Neural cell (in vitro differentiated cells): ENCODE results near the gene GBP5. TPM values are rescaled to one million over a fixed set of nuclear protein-coding genes. Genes with fewer than 3 reads are reported as not detected.

ENCODE experiments used
- H2AFZ ChIP-seq: fragments of 200-600, 300-800 bp; sonication (generic), shearing (Covaris generic); 2 replicates; pipeline ENCODE4 v1.6.0; 2014; ENCODE audit warnings: low read depth, mild to moderate bottlenecking, antibody characterized with exemption, low read length, moderate library complexity
- H3F3A ChIP-seq: fragments of 200-600 bp; shearing (Covaris generic); 2 replicates; pipeline ENCODE4 v1.6.1; 2016; ENCODE audit warnings: mild to moderate bottlenecking, moderate library complexity, mixed read lengths, antibody characterized with exemption, low read length; ENCODE audit not compliant: insufficient read depth, poor library complexity, severe bottlenecking
- H3K27ac ChIP-seq: fragments of 200-600, 300-800 bp; sonication (generic), shearing (Covaris generic); 2 replicates; pipeline ENCODE4 v1.5.1; 2014; ENCODE audit warnings: mild to moderate bottlenecking, low read length, moderate library complexity
- H3K27me3 ChIP-seq: fragments of 300-800, 200-600 bp; sonication (generic), shearing (Covaris generic); 2 replicates; pipeline ENCODE4 v1.6.0; 2014; ENCODE audit warnings: mild to moderate bottlenecking, low read depth, low read length, moderate library complexity; ENCODE audit not compliant: insufficient read depth
- H3K36me3 ChIP-seq: fragments of 300-800, 200-600 bp; sonication (generic), shearing (Covaris generic); 2 replicates; pipeline ENCODE4 v1.5.1; 2014; ENCODE audit warnings: mild to moderate bottlenecking, antibody characterized with exemption, low read length, moderate library complexity; ENCODE audit not compliant: insufficient read depth
- H3K4me2 ChIP-seq: fragments of 300-800, 200-600 bp; sonication (generic), shearing (Covaris generic); 2 replicates; pipeline ENCODE4 v1.6.0; 2014; ENCODE audit warnings: mild to moderate bottlenecking, low read length
- H3K4me3 ChIP-seq: fragments of 300-800, 200-600 bp; sonication (generic), shearing (Covaris generic); 2 replicates; pipeline ENCODE4 v1.5.1; 2014; ENCODE audit warnings: mild to moderate bottlenecking, low read length, moderate library complexity
- H3K79me2 ChIP-seq: fragments of 200-600 bp; shearing (Covaris generic); replicated peaks from 2 replicates; pipeline ENCODE4 v1.6.0; 2014; ENCODE audit warnings: mild to moderate bottlenecking, low read length, moderate library complexity; ENCODE audit not compliant: insufficient read depth
- H3K9ac ChIP-seq: fragments of 300-800, 200-600 bp; sonication (generic), shearing (Covaris generic); 2 replicates; pipeline ENCODE4 v1.6.1; 2016; ENCODE audit warnings: mild to moderate bottlenecking, low read length, mixed read lengths
- H3K9me2 ChIP-seq: fragments of 200-600 bp; shearing (Covaris generic); 2 replicates; pipeline ENCODE4 v1.6.1; 2016; ENCODE audit warnings: mild to moderate bottlenecking, low read length, mixed read lengths; ENCODE audit not compliant: insufficient read depth
- H3K9me3 ChIP-seq: fragments of 200-600, 300-800 bp; sonication (generic), shearing (Covaris generic); 2 replicates; pipeline ENCODE4 v1.6.1; 2016; ENCODE audit warnings: mild to moderate bottlenecking, mixed run types, low read length, moderate library complexity, mixed read lengths
- H4K20me1 ChIP-seq: fragments of 200-600 bp; shearing (Covaris generic); 2 replicates; pipeline ENCODE4 v1.6.1; 2016; ENCODE audit warnings: mild to moderate bottlenecking, mixed run types; ENCODE audit not compliant: insufficient read depth
- CTCF ChIP-seq: fragments of 450-650 bp; IDR thresholded peaks from 2 replicates; pipeline ENCODE4 v1.5.1; 2014; ENCODE audit warnings: antibody characterized with exemption, mild to moderate bottlenecking, moderate library complexity; ENCODE audit not compliant: poor library complexity, severe bottlenecking
- EP300 ChIP-seq: fragments of 450-650 bp; conservative IDR thresholded peaks from 2 replicates; pipeline ENCODE4 v1.6.1; 2014; ENCODE audit warnings: antibody characterized with exemption, mild to moderate bottlenecking, moderate library complexity; ENCODE audit not compliant: poor library complexity, severe bottlenecking
- EZH2 ChIP-seq: fragments of 200-600, 300-800 bp; shearing (Covaris generic), sonication (generic); IDR thresholded peaks from 2 replicates; pipeline ENCODE4 v1.6.1; 2014; ENCODE audit warnings: antibody characterized with exemption, low read length, borderline replicate concordance, mild to moderate bottlenecking; ENCODE audit not compliant: insufficient read depth, poor library complexity, severe bottlenecking
- MXI1 ChIP-seq: fragments of 450-650 bp; conservative IDR thresholded peaks from 2 replicates; pipeline ENCODE4 v1.6.1; 2014; ENCODE audit warnings: antibody characterized with exemption, mild to moderate bottlenecking; ENCODE audit not compliant: poor library complexity, severe bottlenecking
- POLR2AphosphoS5 ChIP-seq: IDR thresholded peaks from 2 replicates; pipeline ENCODE4 v1.6.1; 2012
- RAD21 ChIP-seq: fragments of 450-650 bp; conservative IDR thresholded peaks from 2 replicates; pipeline ENCODE4 v1.6.1; 2014; ENCODE audit warnings: antibody characterized with exemption, mild to moderate bottlenecking, moderate library complexity
- REST ChIP-seq: IDR thresholded peaks from 2 replicates; pipeline ENCODE4 v1.6.1; 2012; ENCODE audit warnings: borderline replicate concordance
- SMC3 ChIP-seq: fragments of 450-650 bp; conservative IDR thresholded peaks from 2 replicates; pipeline ENCODE4 v1.6.1; 2014; ENCODE audit warnings: antibody characterized with exemption, mild to moderate bottlenecking, moderate library complexity; ENCODE audit not compliant: poor library complexity
- TAF1 ChIP-seq: IDR thresholded peaks from 2 replicates; pipeline ENCODE4 v1.6.1; 2012; ENCODE audit warnings: low read depth
- polyA plus RNA-seq: library from polyadenylated mRNA; depleted of rRNA; stranded (reverse); fragments of >200 nt; gene quantifications from 2 replicates; pipeline ENCODE4 v1.2.3, GENCODE V29; 2014

The GBP5 gene
- polyA plus RNA-seq, 1 donor from 2014 or later: not detected

GRCh38 chr1:89295187-89295586 lies 22.5 kb upstream of the GBP5 start:
- no peak overlapping the region for H3K4me3 ChIP-seq
- TF ChIP-seq TAF1 (no peak), RAD21 (no peak), REST (no peak), POLR2AphosphoS5 (no peak), SMC3 (no peak), CTCF (no peak), EP300 (no peak), MXI1 (no peak), EZH2 (no peak)
- no peaks in the 10 kb centered on the region for H3K79me2 ChIP-seq
- no peak overlapping the region for H3K9ac ChIP-seq
- H3F3A ChIP-seq: no peaks in the 10 kb centered on the region
- H2AFZ ChIP-seq: no peak overlapping the region
- H3K9me2 ChIP-seq: no peaks in the 10 kb centered on the region
- H3K36me3 ChIP-seq: no peaks in the 10 kb centered on the region
- H3K27me3 ChIP-seq: no peaks in the 10 kb centered on the region
- H4K20me1 ChIP-seq: no peaks in the 10 kb centered on the region
- H3K9me3 ChIP-seq: no peaks in the 10 kb centered on the region
- no peak overlapping the region for H3K4me2 ChIP-seq
- no peak overlapping the region for H3K27ac ChIP-seq

- no peak for TF ChIP-seq TAF1
- TF ChIP-seq SMC3: no peak
- no peak for TF ChIP-seq RAD21
- H3K4me3 ChIP-seq: no peak overlapping the region
- H4K20me1 ChIP-seq: no peaks in the 10 kb centered on the region
- H3K79me2 ChIP-seq: no peaks in the 10 kb centered on the region
- H3K36me3 ChIP-seq: no peaks in the 10 kb centered on the region
- no peak overlapping the region for H3K9ac ChIP-seq
- H3K27ac ChIP-seq: no peak overlapping the region
- H2AFZ ChIP-seq: no peak overlapping the region
- H3K27me3 ChIP-seq: no peaks in the 10 kb centered on the region
- H3F3A ChIP-seq: no peaks in the 10 kb centered on the region
- no peaks in the 10 kb centered on the region for H3K9me3 ChIP-seq
- H3K4me2 ChIP-seq: no peak overlapping the region
- no peaks in the 10 kb centered on the region for H3K9me2 ChIP-seq
Observed at GRCh38 chr1:89291276-89291675, 18.6 kb upstream of the GBP5 start.

- Histone ChIP-seq H3K9me3 (no peaks in the 10 kb centered on the region), H3K27ac (no peak overlapping the region), H3K27me3 (no peaks in the 10 kb centered on the region), H3K36me3 (no peaks in the 10 kb centered on the region), H3K9ac (no peak overlapping the region), H4K20me1 (no peaks in the 10 kb centered on the region), H3K4me3 (no peak overlapping the region), H3K9me2 (no peaks in the 10 kb centered on the region), H3K79me2 (no peaks in the 10 kb centered on the region), H3K4me2 (no peak overlapping the region), H2AFZ (no peak overlapping the region), H3F3A (no peaks in the 10 kb centered on the region)
- TF ChIP-seq TAF1 (no peak), MXI1 (no peak), POLR2AphosphoS5 (no peak), EZH2 (no peak), SMC3 (no peak), REST (no peak), RAD21 (no peak), CTCF (no peak), EP300 (no peak)
Observed at GRCh38 chr1:89288051-89288340, 15.3 kb upstream of the GBP5 start.
